Stromal cell of bone marrow (primary cell): ENCODE measurements around the gene RAB30.
A peak's percentile ranks its signal among the peaks of the same experiment; 100 is the strongest.
"Not testable (repeated sequence)": the region's sequence is repeated elsewhere in the genome, so short reads cannot be mapped to it uniquely, and the experiment has no call there.

ENCODE experiments used
- DNase-seq: peaks from one replicate; pipeline ENCODE4 v3.0.0-alpha.2; 2012; ENCODE audit warnings: low read depth

RAB30 gene

DNA sequence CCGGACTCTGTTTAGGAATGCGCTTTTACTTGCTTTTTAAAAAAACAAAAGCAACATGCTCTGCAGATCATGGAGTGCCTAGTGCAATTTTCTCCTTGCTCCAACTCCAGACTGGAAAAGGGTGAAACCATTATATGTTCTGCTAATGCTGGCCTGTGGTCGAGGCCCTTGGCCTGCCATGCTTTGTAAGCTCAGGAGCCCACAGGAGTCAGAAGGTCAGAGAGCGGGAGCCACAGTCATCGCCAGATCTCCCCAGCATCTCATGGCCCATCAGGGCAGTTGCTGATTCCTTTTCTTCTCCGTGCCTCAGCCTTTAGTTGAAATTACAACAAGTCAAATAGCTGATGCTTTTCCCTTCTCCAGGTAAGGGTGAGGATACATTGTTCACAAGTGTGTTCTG is 89.8 kb downstream of the RAB30 start:
- DNase-seq, result no peak

DNA sequence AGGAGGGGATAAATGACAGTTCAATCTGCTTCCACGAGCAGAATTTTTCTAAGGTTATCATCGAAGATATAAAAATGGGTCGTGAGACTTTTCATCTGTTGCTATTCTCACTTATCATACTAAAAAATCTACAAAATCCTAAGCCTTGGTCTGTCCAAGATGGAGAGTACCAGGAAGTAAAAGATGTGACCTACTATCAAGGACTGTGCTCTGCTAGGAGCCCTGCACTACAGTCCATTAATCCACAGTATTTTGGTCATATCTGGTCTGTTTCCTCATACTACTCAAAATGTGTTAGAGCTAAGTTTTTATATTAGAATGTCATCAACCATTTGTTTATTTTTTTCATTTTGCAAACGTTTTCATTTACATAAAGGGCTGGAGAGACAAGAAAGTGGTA is 90.8 kb downstream of the RAB30 start:
- DNase-seq, result no peak

GRCh38 chr11:82980292-82980691 is 91.4 kb downstream of the RAB30 start:
- peak; percentile 36 for DNase-seq

GRCh38 chr11:82979824-82980223 is 91.9 kb downstream of the RAB30 start:
- DNase-seq, result no peak

GRCh38 chr11:82978422-82979099 is 93.1 kb downstream of the RAB30 start:
- DNase-seq, result peak; percentile 74

- DNase-seq, result no peak
Measured at GRCh38 chr11:82976786-82977185, 94.9 kb downstream of the RAB30 start.

DNA sequence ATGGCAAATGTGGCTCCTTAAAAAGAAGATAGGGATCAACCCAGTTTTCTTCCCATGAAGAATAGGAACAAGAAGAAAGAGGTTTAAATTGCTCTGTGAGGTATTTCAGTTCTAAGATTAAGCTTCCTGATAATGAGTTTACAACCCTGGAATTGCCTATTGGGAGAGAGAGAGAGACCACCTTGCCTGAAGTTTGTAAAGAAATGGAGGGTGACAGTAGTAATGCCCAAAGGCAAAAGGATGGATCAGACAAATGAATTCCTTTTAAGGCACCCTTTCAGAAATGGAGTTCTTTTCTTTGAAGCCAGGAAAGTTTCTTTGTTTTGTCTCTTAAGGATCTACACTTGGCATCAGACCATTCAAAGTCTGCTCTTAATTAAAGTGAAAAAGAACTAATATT is 95.8 kb downstream of the RAB30 start:
- DNase-seq, result no peak

DNA sequence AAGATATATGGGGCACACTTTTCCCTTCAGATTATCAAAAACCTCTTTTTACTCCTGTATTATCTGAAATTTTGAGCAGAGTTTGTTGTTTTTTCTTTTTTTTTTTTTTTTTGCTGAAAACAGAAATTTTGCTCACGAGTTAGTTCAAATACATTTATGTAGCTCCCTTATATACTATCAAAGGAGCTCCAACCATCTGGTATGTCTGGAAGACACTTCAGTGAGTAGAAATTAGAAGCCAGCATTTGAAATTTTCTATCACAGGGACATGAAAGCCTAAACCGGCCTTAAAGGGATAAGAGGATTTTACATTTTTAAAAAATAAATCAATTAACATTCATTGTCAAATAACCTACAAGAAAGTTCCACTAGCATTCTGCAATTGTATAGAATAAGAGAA is 96.8 kb downstream of the RAB30 start:
- DNase-seq, result no peak

- no peak for DNase-seq
Measured at GRCh38 chr11:82974135-82974534, 97.6 kb downstream of the RAB30 start.

GRCh38 chr11:82972103-82972502 is 99.6 kb downstream of the RAB30 start:
- DNase-seq, result no peak

DNA sequence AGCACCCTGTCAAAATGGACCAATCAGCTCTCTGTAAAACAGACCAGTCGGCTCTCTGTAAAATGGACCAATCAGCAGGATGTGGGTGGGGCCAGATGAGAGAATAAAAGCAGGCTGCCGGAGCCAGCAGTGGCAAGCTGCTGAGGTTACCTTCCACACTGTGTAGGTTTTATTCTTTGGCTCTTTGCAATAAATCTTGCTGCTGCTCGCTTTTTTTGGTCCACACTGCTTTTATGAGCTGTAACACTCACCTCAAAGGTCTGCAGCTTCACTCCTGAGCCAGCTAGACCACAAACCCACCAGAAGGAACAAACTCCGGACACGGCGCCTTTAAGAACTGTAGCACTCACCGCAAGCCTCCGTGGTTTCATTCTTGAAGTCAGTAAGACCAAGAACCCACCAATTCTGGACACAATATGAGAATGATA is 100.2 kb downstream of the RAB30 start:
- not testable (repeated sequence) for DNase-seq

DNA sequence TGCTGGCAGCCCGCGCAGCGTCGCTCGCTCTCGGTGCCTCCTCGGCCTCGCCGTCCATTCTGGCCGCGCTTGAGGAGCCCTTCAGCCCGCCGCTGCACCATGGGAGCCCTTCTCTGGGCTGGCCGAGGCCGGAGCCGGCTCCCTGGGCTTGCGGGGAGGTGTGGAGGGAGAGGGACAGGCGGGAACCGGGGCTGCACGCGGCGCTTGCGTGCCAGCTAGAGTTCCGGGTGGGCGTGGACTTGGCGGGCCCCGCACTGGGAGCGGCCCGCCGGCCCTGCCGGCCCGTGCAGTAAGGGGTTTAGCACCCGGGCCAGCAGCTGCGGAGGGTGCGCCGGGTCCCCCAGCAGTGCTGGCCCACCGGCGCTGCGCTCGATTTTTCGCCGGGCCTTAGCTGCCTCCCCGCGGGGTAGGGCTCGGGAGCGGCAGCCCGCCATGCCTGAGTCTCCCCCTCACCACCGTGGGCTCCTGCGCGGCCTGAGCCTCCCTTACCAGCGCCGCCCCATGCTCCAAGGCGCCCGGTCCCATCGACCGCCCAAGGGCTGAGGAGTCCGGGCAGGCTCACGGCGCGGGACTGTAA is 101.1 kb downstream of the RAB30 start:
- DNase-seq, result not testable (repeated sequence)

- DNase-seq, result no peak
Measured at GRCh38 chr11:82969811-82970210, 101.9 kb downstream of the RAB30 start.

- no peak for DNase-seq
Measured at GRCh38 chr11:82967381-82967780, 104.3 kb downstream of the RAB30 start.

- not testable (repeated sequence) for DNase-seq
Measured at GRCh38 chr11:82962021-82962420, 109.7 kb downstream of the RAB30 start.

- DNase-seq, result no peak
Measured at GRCh38 chr11:82960779-82961143, 110.9 kb downstream of the RAB30 start.

DNA sequence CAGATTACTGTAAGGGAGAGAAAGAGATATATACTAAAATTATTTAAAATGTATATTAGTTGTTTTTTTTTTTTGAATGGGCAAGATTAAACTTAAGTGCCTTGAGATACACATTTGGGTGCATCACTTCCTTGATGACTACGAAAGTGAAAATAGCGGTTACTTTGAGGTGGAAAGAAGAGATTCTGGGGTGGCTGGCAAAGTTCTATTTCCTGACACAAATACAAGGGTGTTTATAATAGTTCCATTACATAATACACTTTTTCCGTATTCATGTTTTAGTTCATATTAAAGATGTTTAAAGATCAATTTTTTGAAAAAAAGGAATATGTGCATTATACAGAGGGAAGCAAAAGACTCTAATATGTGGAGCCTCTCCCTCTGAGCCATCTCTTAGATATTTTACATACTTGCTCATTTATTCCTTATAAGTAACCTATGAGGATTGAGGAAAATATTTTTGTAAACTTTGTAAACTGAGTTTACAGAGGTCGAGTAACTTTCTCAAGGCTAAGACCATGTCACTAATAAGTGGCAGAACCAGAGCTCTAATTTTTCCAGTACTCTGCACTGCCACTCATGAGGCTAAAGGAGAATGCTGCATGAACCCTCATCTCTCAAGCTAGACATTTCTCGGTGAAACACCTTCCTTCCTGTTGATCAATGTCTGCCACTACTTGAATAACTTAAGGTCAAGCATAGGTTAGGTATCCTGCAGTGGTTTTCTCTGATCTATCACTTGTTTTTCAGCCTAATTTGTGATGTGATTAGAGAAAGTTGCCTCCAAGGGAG is 111.5 kb downstream of the RAB30 start:
- no peak for DNase-seq

DNA sequence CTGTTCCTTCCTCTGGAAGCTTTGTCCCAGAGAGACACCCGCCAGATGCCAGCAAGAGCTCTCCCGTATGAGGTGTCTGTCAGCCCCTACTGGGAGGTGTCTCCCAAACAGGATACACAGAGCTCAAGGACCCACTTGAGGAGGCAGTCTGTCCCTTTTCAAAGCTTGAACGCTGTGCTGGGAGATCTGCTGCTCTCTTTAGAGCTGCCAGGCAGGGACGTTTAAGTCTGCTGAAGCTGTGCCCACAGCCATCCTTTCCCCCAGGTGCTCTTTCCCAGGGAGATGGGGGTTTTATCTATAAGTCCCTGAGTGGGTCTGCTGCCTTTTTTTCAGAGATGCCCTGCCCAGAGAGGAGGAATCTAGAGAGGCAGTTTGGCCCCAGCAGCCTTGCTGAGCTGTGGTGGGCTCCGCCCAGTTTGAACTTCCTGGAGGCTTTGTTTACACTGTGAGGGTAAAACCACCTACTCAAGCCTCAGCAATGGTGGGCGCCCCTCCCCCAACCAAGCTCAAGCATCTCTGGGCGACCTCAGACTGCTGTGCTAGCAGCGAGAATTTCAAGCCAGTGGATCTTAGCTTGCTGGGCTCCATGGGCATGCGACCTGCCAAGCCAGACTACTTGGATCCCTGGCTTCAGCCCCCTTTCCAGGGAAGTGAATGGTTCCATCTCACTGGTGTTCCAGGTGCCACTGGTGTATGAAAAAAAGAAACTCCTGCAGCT is 115.8 kb downstream of the RAB30 start:
- DNase-seq, result not testable (repeated sequence)

DNA sequence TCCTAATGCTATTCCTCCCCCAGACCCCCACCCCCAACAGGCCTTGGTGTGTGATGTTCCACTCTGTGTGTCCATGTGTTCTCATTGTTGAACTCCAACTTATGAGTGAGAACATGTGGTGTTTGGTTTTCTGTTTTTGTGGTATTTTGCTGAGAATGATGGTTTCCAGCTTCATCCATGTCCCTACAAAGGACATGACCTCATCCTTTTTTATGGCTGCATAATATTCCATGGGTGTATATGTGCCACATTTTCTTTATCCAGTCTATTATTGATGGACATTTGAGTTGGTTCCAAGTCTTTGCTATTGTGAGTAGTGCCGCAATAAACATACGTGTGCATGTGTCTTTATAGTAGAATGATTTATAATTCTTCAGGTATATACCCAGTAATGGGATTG is 121.2 kb downstream of the RAB30 start:
- not testable (repeated sequence) for DNase-seq

- no peak for DNase-seq
Measured at GRCh38 chr11:82949352-82949751, 122.3 kb downstream of the RAB30 start.

DNA sequence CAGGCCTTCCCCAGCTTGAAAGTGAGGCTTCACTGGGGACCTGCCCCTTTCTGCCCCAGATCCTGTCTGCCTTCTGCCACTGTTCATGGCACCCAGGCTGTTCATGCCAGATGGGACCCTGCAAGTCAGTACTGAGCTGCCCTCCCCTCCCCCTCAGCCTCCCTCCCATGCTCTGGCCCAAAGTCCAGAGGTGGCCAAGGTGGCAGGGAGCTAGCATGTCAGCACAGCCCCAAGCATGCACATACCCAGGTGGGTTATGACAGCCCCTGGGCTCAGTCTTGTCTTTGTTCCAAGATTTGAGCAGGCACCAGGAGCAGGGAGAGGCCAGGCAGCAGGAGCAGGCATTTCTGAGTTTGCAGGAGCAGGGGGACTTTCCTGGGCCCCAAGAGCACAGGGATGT is 126.0 kb downstream of the RAB30 start:
- DNase-seq, result no peak

GRCh38 chr11:82945041-82945440 is 126.7 kb downstream of the RAB30 start:
- not testable (repeated sequence) for DNase-seq

GRCh38 chr11:82944198-82944597 is 127.5 kb downstream of the RAB30 start:
- DNase-seq, result no peak
